MM.1S (cell line): ENCODE measurements around the gene TNIK.

ENCODE experiments used
- DNase-seq: peaks from one replicate; pipeline ENCODE4 v3.0.0-alpha.2; 2015
- H2AFZ ChIP-seq: fragments of 300-600 bp; sonication (generic); 2 replicates; pipeline ENCODE4 v1.6.0; 2016; ENCODE audit warnings: antibody characterized with exemption, low read length
- H3F3A ChIP-seq: fragments of 300-600 bp; sonication (generic); 2 replicates; pipeline ENCODE4 v1.6.1; 2016; ENCODE audit warnings: mild to moderate bottlenecking, antibody characterized with exemption, low read length, moderate library complexity, mixed read lengths; ENCODE audit not compliant: insufficient read depth
- H3K27ac ChIP-seq: fragments of 300-600 bp; sonication (generic); 2 replicates; pipeline ENCODE4 v1.5.1; 2016; ENCODE audit warnings: mild to moderate bottlenecking, low read length
- H3K27me3 ChIP-seq: fragments of 300-600 bp; sonication (generic); replicated peaks from 2 replicates; pipeline ENCODE4 v1.6.0; 2016; ENCODE audit warnings: low read length; ENCODE audit not compliant: insufficient read depth
- H3K36me3 ChIP-seq: fragments of 300-600 bp; sonication (generic); replicated peaks from 2 replicates; pipeline ENCODE4 v1.6.1; 2016; ENCODE audit warnings: mild to moderate bottlenecking, low read length, mixed read lengths; ENCODE audit not compliant: insufficient read depth
- H3K4me1 ChIP-seq: fragments of 300-600 bp; sonication (generic); 2 replicates; pipeline ENCODE4 v1.6.1; 2016; ENCODE audit warnings: low read length, mixed read lengths
- H3K4me2 ChIP-seq: fragments of 300-600 bp; sonication (generic); 2 replicates; pipeline ENCODE4 v1.6.0; 2016; ENCODE audit warnings: low read depth, low read length
- H3K4me3 ChIP-seq: fragments of 300-600 bp; sonication (generic); 2 replicates; pipeline ENCODE4 v1.5.1; 2016; ENCODE audit warnings: low read length, mixed read lengths
- H3K79me2 ChIP-seq: fragments of 300-600 bp; sonication (generic); 2 replicates; pipeline ENCODE4 v1.6.1; 2016; ENCODE audit warnings: mixed run types, low read length, mixed read lengths
- H3K9ac ChIP-seq: fragments of 300-600 bp; sonication (generic); 2 replicates; pipeline ENCODE4 v1.6.1; 2016; ENCODE audit warnings: low read length, mixed read lengths
- H3K9me2 ChIP-seq: fragments of 300-600 bp; sonication (generic); replicated peaks from 2 replicates; pipeline ENCODE4 v1.6.1; 2016; ENCODE audit warnings: mild to moderate bottlenecking, low read length, mixed read lengths; ENCODE audit not compliant: insufficient read depth
- H3K9me3 ChIP-seq: fragments of 300-600 bp; sonication (generic); replicated peaks from 2 replicates; pipeline ENCODE4 v1.6.1; 2016; ENCODE audit warnings: mild to moderate bottlenecking, low read length, mixed read lengths; ENCODE audit not compliant: insufficient read depth
- H4K20me1 ChIP-seq: fragments of 300-600 bp; sonication (generic); 2 replicates; pipeline ENCODE4 v1.6.1; 2016; ENCODE audit warnings: mild to moderate bottlenecking, low read length, moderate library complexity, mixed read lengths; ENCODE audit not compliant: insufficient read depth
- EZH2 ChIP-seq: fragments of 300-600 bp; sonication (generic); optimal IDR thresholded peaks from 2 replicates; pipeline ENCODE3; 2017; ENCODE audit warnings: low read depth, mild to moderate bottlenecking, antibody characterized with exemption, low read length, mixed read lengths
- EZH2phosphoT487 ChIP-seq: fragments of 300-600 bp; sonication (generic); IDR thresholded peaks from 2 replicates; pipeline ENCODE4 v1.6.1; 2018; ENCODE audit warnings: antibody characterized with exemption, low read length
- TF ChIP-seq, protein P1 (sequence below): fragments of 300-600 bp; sonication (generic); IDR thresholded peaks from 2 replicates; pipeline ENCODE4 v1.5.1; 2016; ENCODE audit warnings: antibody characterized with exemption, low read length, mixed read lengths

The TNIK gene

DNA sequence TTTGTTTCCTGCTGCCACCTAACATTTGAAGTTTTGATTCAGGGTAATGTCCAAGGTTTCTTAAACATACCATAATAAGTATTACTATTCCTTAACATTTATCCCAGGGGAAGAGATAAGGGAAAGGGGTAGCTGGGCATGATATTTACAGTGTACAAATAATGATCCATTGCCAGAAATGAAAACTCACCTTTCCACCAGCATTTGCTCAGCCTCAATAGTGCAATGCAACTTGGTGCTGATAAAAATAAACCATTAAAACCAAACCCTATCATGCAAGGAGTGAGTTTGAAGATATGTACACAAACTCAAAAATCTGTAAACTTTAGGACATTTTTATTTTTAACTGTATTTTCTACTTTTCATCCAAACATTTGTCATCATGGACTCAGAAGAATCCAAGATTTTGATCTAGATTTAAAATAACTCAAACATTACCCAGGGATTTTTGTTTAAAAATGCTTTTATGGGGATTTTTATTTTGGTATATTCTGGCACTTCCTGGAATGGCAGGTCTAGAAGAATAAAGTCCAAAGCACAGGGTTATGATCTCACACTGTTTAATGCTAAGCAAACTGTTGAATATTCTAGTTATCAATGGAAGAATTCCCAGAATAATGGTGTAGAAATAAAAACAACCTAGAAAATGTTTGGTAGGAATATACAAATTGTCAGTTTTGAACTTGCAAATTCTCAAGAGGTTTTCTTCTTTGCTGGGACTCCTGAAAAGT, 401.2 kb downstream of the TNIK start:
- Histone ChIP-seq H3K9me2 (no peaks in the 10 kb centered on the region), H4K20me1 (no peaks in the 10 kb centered on the region), H3K27me3 (no peaks in the 10 kb centered on the region), H3K9me3 (no peaks in the 10 kb centered on the region), H3K4me2 (no peak overlapping the region), H3K4me1 (no peaks in the 10 kb centered on the region), H2AFZ (no peak overlapping the region), H3K4me3 (no peak overlapping the region), H3K9ac (no peak overlapping the region), H3F3A (no peaks in the 10 kb centered on the region), H3K79me2 (no peaks in the 10 kb centered on the region), H3K36me3 (no peaks in the 10 kb centered on the region), H3K27ac (no peak overlapping the region)
- no peak for DNase-seq
- TF ChIP-seq EZH2phosphoT487 (no peak), EZH2 (no peak)
- TF ChIP-seq, protein P1, sequence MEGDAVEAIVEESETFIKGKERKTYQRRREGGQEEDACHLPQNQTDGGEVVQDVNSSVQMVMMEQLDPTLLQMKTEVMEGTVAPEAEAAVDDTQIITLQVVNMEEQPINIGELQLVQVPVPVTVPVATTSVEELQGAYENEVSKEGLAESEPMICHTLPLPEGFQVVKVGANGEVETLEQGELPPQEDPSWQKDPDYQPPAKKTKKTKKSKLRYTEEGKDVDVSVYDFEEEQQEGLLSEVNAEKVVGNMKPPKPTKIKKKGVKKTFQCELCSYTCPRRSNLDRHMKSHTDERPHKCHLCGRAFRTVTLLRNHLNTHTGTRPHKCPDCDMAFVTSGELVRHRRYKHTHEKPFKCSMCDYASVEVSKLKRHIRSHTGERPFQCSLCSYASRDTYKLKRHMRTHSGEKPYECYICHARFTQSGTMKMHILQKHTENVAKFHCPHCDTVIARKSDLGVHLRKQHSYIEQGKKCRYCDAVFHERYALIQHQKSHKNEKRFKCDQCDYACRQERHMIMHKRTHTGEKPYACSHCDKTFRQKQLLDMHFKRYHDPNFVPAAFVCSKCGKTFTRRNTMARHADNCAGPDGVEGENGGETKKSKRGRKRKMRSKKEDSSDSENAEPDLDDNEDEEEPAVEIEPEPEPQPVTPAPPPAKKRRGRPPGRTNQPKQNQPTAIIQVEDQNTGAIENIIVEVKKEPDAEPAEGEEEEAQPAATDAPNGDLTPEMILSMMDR = no peak

DNA sequence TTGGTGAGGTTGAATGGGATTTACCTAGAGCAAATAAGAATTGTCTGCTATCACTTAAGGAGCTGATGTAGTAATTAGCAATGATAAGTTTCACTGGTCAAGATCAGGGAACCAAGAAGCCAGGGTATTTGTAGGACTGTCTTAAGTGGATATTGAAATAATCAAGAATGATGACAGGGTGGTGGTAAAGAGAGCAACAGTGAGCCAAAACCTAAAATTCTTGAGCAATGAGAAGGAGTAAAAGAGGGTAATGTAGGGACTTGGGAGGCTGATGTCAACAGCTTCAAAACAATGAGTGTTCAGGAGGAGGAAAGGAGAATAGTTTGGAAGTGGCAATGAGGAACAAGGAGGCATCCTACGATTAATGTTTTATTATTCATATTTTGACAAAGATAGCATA, 402.1 kb downstream of the TNIK start:
- no peak overlapping the region for H2AFZ ChIP-seq
- H3K36me3 ChIP-seq = no peaks in the 10 kb centered on the region
- no peaks in the 10 kb centered on the region for H3K9me2 ChIP-seq
- H3K4me2 ChIP-seq = no peak overlapping the region
- H3K9ac ChIP-seq = no peak overlapping the region
- DNase-seq = no peak
- no peaks in the 10 kb centered on the region for H4K20me1 ChIP-seq
- no peaks in the 10 kb centered on the region for H3K9me3 ChIP-seq
- no peak for TF ChIP-seq EZH2
- TF ChIP-seq, protein P1 = no peak
- H3K79me2 ChIP-seq = no peaks in the 10 kb centered on the region
- H3K4me1 ChIP-seq = no peaks in the 10 kb centered on the region
- no peak overlapping the region for H3K4me3 ChIP-seq
- no peaks in the 10 kb centered on the region for H3F3A ChIP-seq
- H3K27me3 ChIP-seq = no peaks in the 10 kb centered on the region
- no peak overlapping the region for H3K27ac ChIP-seq

DNA sequence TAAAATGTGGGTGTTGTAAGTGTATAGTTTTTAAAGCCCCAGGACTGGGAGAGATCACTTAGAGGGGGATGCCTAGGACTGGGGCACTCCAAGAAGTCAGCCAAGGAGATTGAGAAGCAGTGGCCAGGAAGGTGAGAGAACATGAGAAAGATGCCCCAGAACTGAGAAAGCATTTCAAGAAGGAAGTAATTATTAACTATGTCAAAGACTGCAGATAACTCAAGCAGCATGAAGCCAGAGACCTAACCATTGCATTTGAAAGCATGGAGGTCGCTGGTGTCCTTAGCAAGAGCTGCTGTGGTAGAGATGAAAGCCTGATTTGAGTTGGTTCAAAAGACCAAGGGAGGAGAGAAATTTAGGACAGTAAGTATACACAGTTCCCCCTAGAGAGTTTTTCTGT, 403.1 kb downstream of the TNIK start:
- DNase-seq = no peak
- no peaks in the 10 kb centered on the region for H3F3A ChIP-seq
- no peak overlapping the region for H2AFZ ChIP-seq
- no peaks in the 10 kb centered on the region for H3K79me2 ChIP-seq
- no peaks in the 10 kb centered on the region for H3K27me3 ChIP-seq
- H3K4me3 ChIP-seq = no peak overlapping the region
- H4K20me1 ChIP-seq = no peaks in the 10 kb centered on the region
- H3K9me2 ChIP-seq = no peaks in the 10 kb centered on the region
- no peaks in the 10 kb centered on the region for H3K9me3 ChIP-seq
- H3K36me3 ChIP-seq = no peaks in the 10 kb centered on the region
- H3K4me1 ChIP-seq = no peaks in the 10 kb centered on the region
- no peak overlapping the region for H3K27ac ChIP-seq
- no peak overlapping the region for H3K9ac ChIP-seq
- TF ChIP-seq EZH2phosphoT487 (no peak), EZH2 (no peak)
- TF ChIP-seq, protein P1 = no peak
- no peak overlapping the region for H3K4me2 ChIP-seq
